B cell (primary cell): ENCODE results near the gene CATSPER1. TPM values are rescaled to one million over a fixed set of nuclear protein-coding genes. Genes with fewer than 3 reads are reported as not detected.

ENCODE experiments used
- ATAC-seq: fragments of 200-7000 bp; cut with Tn5 transposase; one replicate; pipeline ENCODE4 v1.10.0; 2021; ENCODE audit warnings: low read depth, mild to moderate bottlenecking, moderate number of reproducible peaks, moderate library complexity
- CTCF ChIA-PET: fragments of 350-600 bp; sonication (Branson Sonifier 250); formaldehyde crosslinking; loops from one replicate; lab custom pipeline; 2021; ENCODE audit warnings: antibody characterized with exemption, inconsistent platforms; lab: Charles Lee
- POLR2A ChIA-PET: fragments of 350-600 bp; sonication (Branson Sonifier 250); formaldehyde crosslinking; loops from one replicate; lab custom pipeline; 2021; ENCODE audit warnings: antibody characterized with exemption; lab: Charles Lee
- DNase-seq: peaks from one replicate; pipeline ENCODE4 v3.0.0; 2013
- H2AFZ ChIP-seq: 2 replicates; pipeline ENCODE4 v1.6.1; 2012; ENCODE audit warnings: mild to moderate bottlenecking, low read depth, low read length; ENCODE audit not compliant: insufficient read depth, poor library complexity, severe bottlenecking
- H3K27ac ChIP-seq, 2 donors: 1 replicate in 1 of 2; 2 replicates in 1 of 2; pipeline ENCODE4 v1.5.1; 2012 to 2013; ENCODE audit warnings: low read length in 2 of 2, mild to moderate bottlenecking in 2 of 2, moderate library complexity in 1 of 2
- H3K27me3 ChIP-seq, 4 experiments: fragments of 200-600 bp in 1 of 4; sonication (generic) in 1 of 4; replicated peaks in 1 of 4; 1 replicate in 2 of 4; 2 replicates in 2 of 4; pipeline versions ENCODE4 v1.6.1 to v1.7.0; 2013 to 2016; ENCODE audit warnings: low read length in 3 of 4, mild to moderate bottlenecking in 2 of 4, mixed read lengths in 1 of 4, moderate library complexity in 1 of 4; ENCODE audit not compliant: insufficient read depth in 4 of 4, control insufficient read depth in 3 of 4; ENCODE audit errors: control extremely low read depth in 1 of 4
- H3K36me3 ChIP-seq, 2 experiments: replicated peaks in 1 of 2; 1 replicate in 1 of 2; 2 replicates in 1 of 2; pipeline versions ENCODE4 v1.6.1 to v1.7.1; 2013; ENCODE audit warnings: low read length in 1 of 2; ENCODE audit not compliant: insufficient read depth in 2 of 2, control insufficient read depth in 1 of 2; ENCODE audit errors: control extremely low read depth in 1 of 2, extremely low read depth in 1 of 2
- H3K4me1 ChIP-seq, 2 donors: fragments of 200-600 bp in 1 of 2; sonication (generic) in 1 of 2; 1 replicate in 1 of 2; 2 replicates in 1 of 2; pipeline versions ENCODE4 v1.5.1 to v1.6.1; 2013 to 2017; ENCODE audit warnings: low read length in 2 of 2; ENCODE audit not compliant: control insufficient read depth in 2 of 2, insufficient read depth in 2 of 2
- H3K4me2 ChIP-seq: replicated peaks from 2 replicates; pipeline ENCODE3; 2012; ENCODE audit warnings: mild to moderate bottlenecking, low read depth, low read length; ENCODE audit not compliant: poor library complexity, severe bottlenecking
- H3K4me3 ChIP-seq, 5 experiments: fragments of 200-600 bp in 1 of 5; sonication (generic) in 1 of 5; 1 replicate in 3 of 5; 2 replicates in 2 of 5; pipeline versions ENCODE4 v1.5.1 to v1.7.0; 2011 to 2016; ENCODE audit warnings: low read length in 4 of 5, mild to moderate bottlenecking in 4 of 5, low read depth in 2 of 5, control low read depth in 1 of 5, moderate library complexity in 1 of 5; ENCODE audit not compliant: insufficient read depth in 1 of 5; ENCODE audit errors: control extremely low read depth in 1 of 5, extremely low read depth in 1 of 5
- H3K79me2 ChIP-seq: fragments of 200-600 bp; sonication (generic); one replicate; pipeline ENCODE4 v1.6.0; 2016; ENCODE audit warnings: low read length; ENCODE audit not compliant: control insufficient read depth, insufficient read depth
- H3K9ac ChIP-seq: fragments of 200-600 bp; sonication (generic); 2 replicates; pipeline ENCODE4 v1.6.1; 2017; ENCODE audit warnings: mild to moderate bottlenecking, low read length, moderate library complexity
- H3K9me3 ChIP-seq, 3 donors: one replicate each; pipeline versions ENCODE4 v1.6.1 to v1.7.1; 2013; ENCODE audit warnings: low read length in 2 of 3; ENCODE audit not compliant: control insufficient read depth in 2 of 3, insufficient read depth in 1 of 3; ENCODE audit errors: control extremely low read depth in 1 of 3
- H4K20me1 ChIP-seq: 2 replicates; pipeline ENCODE4 v1.6.0; 2012; ENCODE audit warnings: mild to moderate bottlenecking, low read length; ENCODE audit not compliant: insufficient read depth, control insufficient read depth, poor library complexity, severe bottlenecking
- H3K27ac Mint-ChIP-seq: one replicate; pipeline ENCODE4 v1.8.0; 2021; ENCODE audit warnings: mixed read lengths
- H3K27me3 Mint-ChIP-seq: one replicate; pipeline ENCODE4 v1.8.0; 2021; ENCODE audit warnings: mixed read lengths
- H3K4me1 Mint-ChIP-seq: one replicate; pipeline ENCODE4 v1.8.0; 2021; ENCODE audit warnings: mixed read lengths
- H3K4me3 Mint-ChIP-seq: one replicate; pipeline ENCODE4 v1.8.0; 2021; ENCODE audit warnings: mixed read lengths
- H3K9me3 Mint-ChIP-seq: one replicate; pipeline ENCODE4 v1.8.0; 2022; ENCODE audit warnings: mixed read lengths; ENCODE audit not compliant: insufficient read depth
- EZH2 ChIP-seq: IDR thresholded peaks from 2 replicates; pipeline ENCODE4 v1.6.1; 2012; ENCODE audit warnings: borderline replicate concordance, low read depth, mild to moderate bottlenecking, moderate library complexity, low read length; ENCODE audit not compliant: insufficient read depth, poor library complexity, severe bottlenecking
- WGBS: methylation state at CpG from one replicate; pipeline ENCODE4 v1.1.5; 2013; ENCODE audit warnings: missing lambda C conversion rate; ENCODE audit not compliant: insufficient coverage; 5-methylcytosine and 5-hydroxymethylcytosine counted together
- intact Hi-C: fragments of 100-400 bp; cut with micrococcal nuclease; formaldehyde crosslinking; loops from one replicate; pipeline ENCODE4 v1.10.0; 2022
- polyA plus RNA-seq: library from polyadenylated mRNA; depleted of rRNA; stranded (reverse); fragments of >200 nt; gene quantifications from 2 replicates; pipeline ENCODE4 v1.2.3, GENCODE V29; 2012
- total RNA-seq, 2 donors: library from RNA; stranded (reverse); fragments of 120-200 nt in 1 of 2; gene quantifications; 1 replicate in 1 of 2; 2 replicates in 1 of 2; pipeline versions ENCODE4 v1.2.3 to v1.2.4, GENCODE V29; 2013 to 2022
- TF ChIP-seq, protein P1 (sequence below): fragments of 200-600 bp; IDR thresholded peaks from one replicate; pipeline ENCODE4 v1.8.0; 2022; ENCODE audit warnings: antibody characterized with exemption, mild to moderate bottlenecking

The CATSPER1 gene
- total and polyA plus RNA-seq, 2 donors (not counting 1 experiment from before 2014, with no cell fraction given): not detected

DNA sequence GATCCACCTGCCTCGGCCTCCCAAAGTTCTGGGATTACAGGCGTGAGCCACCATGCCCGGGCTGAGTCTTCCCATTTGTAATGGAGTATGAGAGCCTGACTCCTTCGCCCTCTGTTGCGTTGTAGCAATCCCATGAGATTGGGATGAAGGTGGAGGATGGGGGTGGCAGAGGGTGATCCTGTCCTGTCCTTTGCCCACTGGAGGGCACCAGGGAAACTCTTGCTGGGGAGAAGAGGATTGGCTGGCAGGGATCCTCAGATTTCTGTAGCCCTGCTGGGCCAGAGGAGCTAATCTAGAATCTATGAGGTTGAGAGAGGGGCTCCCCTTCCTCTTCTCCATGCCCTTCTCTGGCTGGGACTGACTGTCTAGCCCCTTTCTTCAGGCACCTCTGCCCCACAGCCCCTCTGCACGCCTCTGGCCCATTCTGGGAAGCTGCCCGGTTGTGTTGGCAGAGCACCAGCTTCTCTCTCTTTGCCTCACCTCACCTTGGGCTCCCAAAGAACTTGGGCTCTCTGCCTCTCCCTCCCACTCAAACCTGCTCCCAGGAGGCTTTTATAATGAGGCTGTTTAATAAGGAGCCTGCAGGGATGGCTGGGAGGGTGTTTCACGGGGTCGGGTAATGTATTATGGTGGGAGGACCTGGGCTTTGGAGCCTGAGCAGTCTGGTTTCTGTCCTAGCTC lies 9.5 kb upstream of the CATSPER1 start:
- CTCF ChIA-PET: interaction anchor here (2.2 kb wide), 1 partner anchor 9 kb away, joined by 12 read pairs; no protein-coding TSS in a partner anchor
- no peak for ATAC-seq
- H3K79me2 ChIP-seq: no peaks in the 10 kb centered on the region

More for the DNA sequence above, 9.5 kb upstream of the CATSPER1 start:
- Mint-ChIP-seq H3K4me1 (no peaks in the 10 kb centered on the region), H3K4me3 (no peak overlapping the region), H3K9me3 (no peaks in the 10 kb centered on the region), H3K27ac (no peak overlapping the region), H3K27me3 (peaks cover 16% of the 10 kb centered on the region)
- Histone ChIP-seq H3K36me3 (no peaks in the 10 kb centered on the region), H2AFZ (no peak overlapping the region), H4K20me1 (no peaks in the 10 kb centered on the region), H3K4me2 (no peak overlapping the region), H3K4me3 (no peak overlapping the region), H3K4me1 (no peaks in the 10 kb centered on the region), H3K27ac (no peak overlapping the region), H3K27me3 (peaks cover 0 to 8% (median 2%) of the 10 kb centered on the region in 4 experiments), H3K9me3 (peaks cover 0 to 10% (median 0%) of the 10 kb centered on the region in 3 donors), H3K9ac (no peak overlapping the region)
- WGBS: 97% methylated on average over 5 of the region's 9 CpGs
- intact Hi-C loops: no loop called here
- no peak for DNase-seq
- POLR2A ChIA-PET: interaction anchor here (0.6 to 0.7 kb wide), 2 partner anchors 27 to 155 kb away, joined by 3 read pairs; no protein-coding TSS in a partner anchor
- TF ChIP-seq, protein P1, sequence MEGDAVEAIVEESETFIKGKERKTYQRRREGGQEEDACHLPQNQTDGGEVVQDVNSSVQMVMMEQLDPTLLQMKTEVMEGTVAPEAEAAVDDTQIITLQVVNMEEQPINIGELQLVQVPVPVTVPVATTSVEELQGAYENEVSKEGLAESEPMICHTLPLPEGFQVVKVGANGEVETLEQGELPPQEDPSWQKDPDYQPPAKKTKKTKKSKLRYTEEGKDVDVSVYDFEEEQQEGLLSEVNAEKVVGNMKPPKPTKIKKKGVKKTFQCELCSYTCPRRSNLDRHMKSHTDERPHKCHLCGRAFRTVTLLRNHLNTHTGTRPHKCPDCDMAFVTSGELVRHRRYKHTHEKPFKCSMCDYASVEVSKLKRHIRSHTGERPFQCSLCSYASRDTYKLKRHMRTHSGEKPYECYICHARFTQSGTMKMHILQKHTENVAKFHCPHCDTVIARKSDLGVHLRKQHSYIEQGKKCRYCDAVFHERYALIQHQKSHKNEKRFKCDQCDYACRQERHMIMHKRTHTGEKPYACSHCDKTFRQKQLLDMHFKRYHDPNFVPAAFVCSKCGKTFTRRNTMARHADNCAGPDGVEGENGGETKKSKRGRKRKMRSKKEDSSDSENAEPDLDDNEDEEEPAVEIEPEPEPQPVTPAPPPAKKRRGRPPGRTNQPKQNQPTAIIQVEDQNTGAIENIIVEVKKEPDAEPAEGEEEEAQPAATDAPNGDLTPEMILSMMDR: no peak
- no peak for TF ChIP-seq EZH2
